GM23338 (cell line): Measurements from ENCODE around the gene UBL3.

Experiments used
- EZH2 ChIP-seq: fragments of 200-600 bp; sonication (generic); IDR thresholded peaks from one replicate; pipeline ENCODE4 v1.8.0; 2017; ENCODE audit warnings: antibody characterized with exemption, mild to moderate bottlenecking, low read depth; ENCODE audit not compliant: unreplicated experiment
- POLR2AphosphoS5 ChIP-seq: IDR thresholded peaks from 2 replicates; pipeline ENCODE4 v1.6.1; 2016; ENCODE audit warnings: antibody characterized with exemption, low read depth
- TF ChIP-seq, protein P1 (sequence below), 2 experiments: fragments of 200-600 bp in 1 of 2; sonication (generic) in 1 of 2; conservative IDR thresholded peaks; 2 replicates each; pipeline versions ENCODE4 v1.5.1 to v1.6.1; 2016 to 2017; ENCODE audit warnings: antibody characterized with exemption in 2 of 2, low read depth in 2 of 2, mild to moderate bottlenecking in 2 of 2, moderate library complexity in 1 of 2

DNA sequence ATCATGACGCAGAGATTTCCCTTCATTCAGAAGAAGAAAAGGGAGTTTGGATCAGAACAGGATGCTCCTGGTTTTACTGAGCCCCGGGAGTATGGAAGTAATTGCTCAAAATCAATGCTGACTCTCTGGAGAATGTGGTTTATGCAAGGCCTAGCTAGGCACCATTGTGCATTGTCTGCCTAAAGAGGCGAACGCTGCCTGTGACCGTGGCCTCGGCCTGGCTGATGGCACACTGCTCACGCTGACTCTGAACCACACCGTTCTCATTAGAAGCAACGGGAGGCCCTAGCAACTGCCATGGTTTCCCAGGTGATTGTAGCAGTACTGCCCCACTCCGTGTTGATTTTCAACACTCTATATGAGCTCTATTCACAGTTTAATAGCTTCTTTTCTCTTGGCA is 41.7 kb upstream of the UBL3 start:
- TF ChIP-seq EZH2 (no peak), POLR2AphosphoS5 (no peak)
- TF ChIP-seq, protein P1, sequence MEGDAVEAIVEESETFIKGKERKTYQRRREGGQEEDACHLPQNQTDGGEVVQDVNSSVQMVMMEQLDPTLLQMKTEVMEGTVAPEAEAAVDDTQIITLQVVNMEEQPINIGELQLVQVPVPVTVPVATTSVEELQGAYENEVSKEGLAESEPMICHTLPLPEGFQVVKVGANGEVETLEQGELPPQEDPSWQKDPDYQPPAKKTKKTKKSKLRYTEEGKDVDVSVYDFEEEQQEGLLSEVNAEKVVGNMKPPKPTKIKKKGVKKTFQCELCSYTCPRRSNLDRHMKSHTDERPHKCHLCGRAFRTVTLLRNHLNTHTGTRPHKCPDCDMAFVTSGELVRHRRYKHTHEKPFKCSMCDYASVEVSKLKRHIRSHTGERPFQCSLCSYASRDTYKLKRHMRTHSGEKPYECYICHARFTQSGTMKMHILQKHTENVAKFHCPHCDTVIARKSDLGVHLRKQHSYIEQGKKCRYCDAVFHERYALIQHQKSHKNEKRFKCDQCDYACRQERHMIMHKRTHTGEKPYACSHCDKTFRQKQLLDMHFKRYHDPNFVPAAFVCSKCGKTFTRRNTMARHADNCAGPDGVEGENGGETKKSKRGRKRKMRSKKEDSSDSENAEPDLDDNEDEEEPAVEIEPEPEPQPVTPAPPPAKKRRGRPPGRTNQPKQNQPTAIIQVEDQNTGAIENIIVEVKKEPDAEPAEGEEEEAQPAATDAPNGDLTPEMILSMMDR (conservative IDR thresholded peaks at IDR 0.05; ENCODE audit: low read depth in 2 of 2) = no peak
